Panc1 (cell line): Measurements from ENCODE around the gene GRIN2A. TPM values are rescaled to one million over a fixed set of nuclear protein-coding genes. Genes with fewer than 3 reads are reported as not detected.

Source experiments
- ATAC-seq: fragments of 200-7000 bp; cut with Tn5 transposase; 2 replicates; pipeline ENCODE4 v1.9.1; 2020; ENCODE audit warnings: mild to moderate bottlenecking, moderate library complexity
- BruUV-seq: library from RNA; stranded (reverse); fragments of 400-500 nt; replicated peaks from 2 replicates; lab custom pipeline; 2021; lab: Mats Ljungman, UMichigan
- CTCF ChIA-PET: fragments of 300-600 bp; sonication (Branson Sonifier 250); formaldehyde crosslinking; loops from one replicate; lab custom pipeline; 2022; ENCODE audit warnings: antibody characterized with exemption; lab: Charles Lee
- POLR2A ChIA-PET: fragments of 300-600 bp; sonication (Branson Sonifier 250); formaldehyde crosslinking; loops from one replicate; lab custom pipeline; 2022; ENCODE audit warnings: antibody characterized with exemption; lab: Charles Lee
- DNase-seq: peaks from one replicate; pipeline ENCODE4 v3.0.0-alpha.2; 2010; ENCODE audit warnings: low read depth, low spot score
- H3K27ac ChIP-seq: 2 replicates; pipeline ENCODE4 v1.5.1; 2011; ENCODE audit warnings: mild to moderate bottlenecking, low read length, inconsistent platforms
- H3K27me3 ChIP-seq: fragments of 200-500 bp; sonication (Bioruptor generic); 2 replicates; pipeline ENCODE4 v1.6.0; 2014; ENCODE audit warnings: low read length, inconsistent platforms; ENCODE audit not compliant: control insufficient read depth, insufficient read depth
- H3K36me3 ChIP-seq: fragments of 200-500 bp; sonication (Bioruptor generic); 2 replicates; pipeline ENCODE4 v1.5.1; 2014; ENCODE audit warnings: inconsistent platforms, mild to moderate bottlenecking, low read length, moderate library complexity; ENCODE audit not compliant: control insufficient read depth, insufficient read depth
- H3K4me1 ChIP-seq: 2 replicates; pipeline ENCODE4 v1.5.1; 2011; ENCODE audit warnings: inconsistent platforms, mild to moderate bottlenecking, low read length, moderate library complexity; ENCODE audit not compliant: control insufficient read depth, insufficient read depth
- H3K4me3 ChIP-seq, 2 experiments: 2 replicates each; pipeline ENCODE4 v1.5.1; 2011 to 2012; ENCODE audit warnings: low read depth in 2 of 2, low read length in 2 of 2, mild to moderate bottlenecking in 2 of 2, inconsistent platforms in 1 of 2, moderate library complexity in 1 of 2
- H3K9me3 ChIP-seq: fragments of 200-500 bp; sonication (Bioruptor generic); 2 replicates; pipeline ENCODE4 v1.5.1; 2014; ENCODE audit warnings: low read depth, mild to moderate bottlenecking, inconsistent platforms, low read length, moderate library complexity; ENCODE audit not compliant: control insufficient read depth, insufficient read depth
- CTCF ChIP-seq: fragments of 450-650 bp; IDR thresholded peaks from 2 replicates; pipeline ENCODE4 v1.5.1; 2017; ENCODE audit warnings: mild to moderate bottlenecking
- POLR2AphosphoS5 ChIP-seq: IDR thresholded peaks from 2 replicates; pipeline ENCODE4 v1.6.1; 2012; ENCODE audit warnings: mild to moderate bottlenecking, low read depth, low read length, moderate library complexity
- REST ChIP-seq, 2 experiments: IDR thresholded peaks; 2 replicates each; pipeline ENCODE4 v1.6.1; 2011 to 2012; ENCODE audit warnings: low read depth in 2 of 2, control low read depth in 1 of 2, low read length in 1 of 2, mild to moderate bottlenecking in 1 of 2, moderate library complexity in 1 of 2; ENCODE audit not compliant: insufficient read depth in 1 of 2
- SIN3A ChIP-seq: IDR thresholded peaks from 2 replicates; pipeline ENCODE4 v1.6.1; 2012; ENCODE audit warnings: low read depth, mild to moderate bottlenecking, low read length, moderate library complexity, borderline replicate concordance; ENCODE audit not compliant: insufficient read depth
- TCF7L2 ChIP-seq: IDR thresholded peaks from 2 replicates; pipeline ENCODE4 v1.6.1; 2011; ENCODE audit warnings: mild to moderate bottlenecking, low read depth, low read length, inconsistent platforms
- in situ Hi-C: cut with HindIII; loops from 2 replicates; pipeline ENCODE4 v1.10.0; 2016; ENCODE audit warnings: low sequenced_read_pairs, low pct_unique_long_range_greater_than_20kb
- intact Hi-C: fragments of 100-400 bp; cut with micrococcal nuclease; formaldehyde crosslinking; loops from one replicate; pipeline ENCODE4 v1.10.0; 2022; ENCODE audit not compliant: unreplicated experiment
- total RNA-seq: library from RNA; stranded (reverse); gene quantifications from one replicate; pipeline ENCODE4 v1.2.1, GENCODE V29; 2021; ENCODE audit not compliant: unreplicated experiment

The GRIN2A gene
- total RNA-seq, 1 experiment from 2014 or later: 12.3 TPM

- intact Hi-C loops: no loop called here
- H3K9me3 ChIP-seq: no peaks in the 10 kb centered on the region
- H3K4me3 ChIP-seq: no peak overlapping the region
- no TSS peak for BruUV-seq
- TF ChIP-seq CTCF: no peak
- TF ChIP-seq TCF7L2: no peak
- TF ChIP-seq POLR2AphosphoS5: no peak
- TF ChIP-seq REST (IDR thresholded peaks at IDR 0.05; ENCODE audit: insufficient read depth in 1 of 2, low read depth in 2 of 2, low read length in 1 of 2): no peak
- TF ChIP-seq SIN3A: no peak
- H3K27ac ChIP-seq: no peak overlapping the region
- no peaks in the 10 kb centered on the region for H3K36me3 ChIP-seq
- CTCF ChIA-PET: no interaction called here
- H3K4me1 ChIP-seq: no peaks in the 10 kb centered on the region
- no peak for ATAC-seq
- in situ Hi-C loops: no loop called here
- POLR2A ChIA-PET: no interaction called here
- no peaks in the 10 kb centered on the region for H3K27me3 ChIP-seq
- no peak for DNase-seq
These were observed 415.3 kb downstream of the GRIN2A start for GRCh38 chr16:9766891-9767290.

- Histone ChIP-seq H3K4me3 (no peak overlapping the region), H3K27ac (no peak overlapping the region), H3K4me1 (no peaks in the 10 kb centered on the region), H3K9me3 (no peaks in the 10 kb centered on the region), H3K27me3 (no peaks in the 10 kb centered on the region), H3K36me3 (no peaks in the 10 kb centered on the region)
- in situ Hi-C loops: no loop called here
- TF ChIP-seq SIN3A (no peak), CTCF (no peak), POLR2AphosphoS5 (no peak), REST (IDR thresholded peaks at IDR 0.05; ENCODE audit: insufficient read depth in 1 of 2, low read depth in 2 of 2, low read length in 1 of 2) (no peak), TCF7L2 (no peak)
- POLR2A ChIA-PET: no interaction called here
- intact Hi-C loops: no loop called here
- no TSS peak for BruUV-seq
- no peak for ATAC-seq
- CTCF ChIA-PET: no interaction called here
- no peak for DNase-seq
These were observed 418.7 kb downstream of the GRIN2A start for GRCh38 chr16:9763505-9763904.
